ENCODE measurements around the gene APOM. TPM values are rescaled to one million over a fixed set of nuclear protein-coding genes. Genes with fewer than 3 reads are reported as not detected.

The APOM gene
- total RNA-seq, 1 donor from 2014 or later = 1.6 TPM

DNA sequence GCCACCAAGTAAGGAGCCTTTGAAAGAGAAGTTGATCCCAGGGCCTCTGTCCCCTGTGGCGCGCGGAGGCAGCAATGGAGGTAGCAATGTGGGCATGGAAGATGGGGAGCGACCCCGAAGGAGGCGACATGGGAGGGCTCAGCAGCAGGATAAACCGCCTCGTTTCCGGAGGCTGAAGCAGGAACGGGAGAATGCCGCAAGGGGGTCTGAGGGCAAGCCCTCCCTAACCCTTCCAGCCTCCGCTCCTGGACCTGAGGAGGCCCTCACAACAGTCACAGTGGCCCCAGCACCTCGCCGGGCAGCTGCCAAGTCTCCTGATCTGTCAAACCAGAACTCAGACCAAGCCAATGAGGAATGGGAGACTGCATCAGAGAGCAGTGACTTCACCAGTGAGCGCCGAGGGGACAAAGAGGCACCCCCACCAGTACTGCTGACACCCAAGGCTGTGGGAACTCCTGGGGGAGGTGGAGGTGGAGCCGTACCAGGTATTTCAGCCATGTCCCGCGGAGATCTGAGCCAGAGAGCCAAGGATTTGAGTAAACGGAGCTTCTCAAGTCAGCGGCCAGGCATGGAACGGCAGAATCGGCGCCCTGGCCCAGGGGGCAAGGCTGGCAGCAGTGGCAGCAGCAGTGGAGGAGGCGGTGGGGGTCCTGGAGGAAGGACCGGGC lies 23.3 kb upstream of the APOM start:
- no peak overlapping the region for H3K27ac ChIP-seq
- H3K36me3 ChIP-seq = peaks cover 100% of the 10 kb centered on the region
- ATAC-seq = no peak
- H3K27me3 ChIP-seq (ENCODE audit: low read depth) = no peaks in the 10 kb centered on the region
- H3K4me3 ChIP-seq = no peak overlapping the region
- H3K4me1 ChIP-seq = no peaks in the 10 kb centered on the region
- no peak for TF ChIP-seq CTCF (IDR thresholded peaks at IDR 0.05)
- intact Hi-C loops (cut with DNase I) = no loop called here
- DNase-seq = no peak
- no peaks in the 10 kb centered on the region for H3K9me3 ChIP-seq

- Histone ChIP-seq H3K36me3 (peaks cover 100% of the 10 kb centered on the region), H3K27ac (no peak overlapping the region)
These were observed 22.2 kb upstream of the APOM start for GRCh38 chr6:31633447-31633846.

DNA sequence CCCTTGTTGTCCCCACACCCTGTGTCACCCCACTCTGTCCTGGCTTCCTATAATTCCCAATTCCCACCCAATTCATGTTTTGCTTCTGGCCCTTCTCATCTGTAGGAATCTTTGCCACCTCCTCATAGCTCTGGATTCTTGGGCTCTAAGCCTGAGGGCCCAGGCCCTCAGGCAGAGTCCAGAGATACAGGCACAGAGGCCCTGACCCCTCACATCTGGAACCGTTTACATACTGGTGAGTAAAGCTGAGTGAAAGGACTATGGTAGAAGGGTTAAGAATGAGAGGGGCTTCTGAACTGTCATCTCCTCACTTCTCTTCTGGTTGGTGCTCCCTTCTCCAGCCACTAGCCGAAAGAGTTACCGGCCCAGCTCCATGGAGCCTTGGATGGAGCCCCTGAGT lies 21.6 kb upstream of the APOM start:
- H3K27me3 ChIP-seq (ENCODE audit: low read depth) = no peaks in the 10 kb centered on the region
- DNase-seq (no peak), ATAC-seq (no peak)
- H3K36me3 ChIP-seq = peaks cover 100% of the 10 kb centered on the region
- intact Hi-C loops (cut with DNase I) = no loop called here
- no peak overlapping the region for H3K27ac ChIP-seq
- TF ChIP-seq CTCF (IDR thresholded peaks at IDR 0.05) = no peak
- H3K4me3 ChIP-seq = no peak overlapping the region
- no peaks in the 10 kb centered on the region for H3K4me1 ChIP-seq
- H3K9me3 ChIP-seq = no peaks in the 10 kb centered on the region

More at GRCh38 chr6:31633447-31633846, 22.2 kb upstream of the APOM start:
- intact Hi-C loops (cut with DNase I) = no loop called here
- no peaks in the 10 kb centered on the region for H3K27me3 ChIP-seq (ENCODE audit: low read depth)
- no peaks in the 10 kb centered on the region for H3K4me1 ChIP-seq
- H3K4me3 ChIP-seq = no peak overlapping the region
- no peaks in the 10 kb centered on the region for H3K9me3 ChIP-seq
- TF ChIP-seq CTCF (IDR thresholded peaks at IDR 0.05) = no peak
- no peak for DNase-seq
- ATAC-seq = no peak

- Histone ChIP-seq H3K36me3 (peaks cover 100% of the 10 kb centered on the region), H3K27me3 (ENCODE audit: low read depth) (no peaks in the 10 kb centered on the region), H3K4me1 (no peaks in the 10 kb centered on the region), H3K27ac (no peak overlapping the region), H3K4me3 (no peak overlapping the region), H3K9me3 (no peaks in the 10 kb centered on the region)
- intact Hi-C loops (cut with DNase I) = no loop called here
- ATAC-seq (no peak), DNase-seq (no peak)
- no peak for TF ChIP-seq CTCF (IDR thresholded peaks at IDR 0.05)
These were observed 20.6 kb upstream of the APOM start for GRCh38 chr6:31634969-31635575.

GRCh38 chr6:31636698-31637596 lies 18.7 kb upstream of the APOM start:
- ATAC-seq (peak in 1 of 2 donors; percentile 10), DNase-seq (no peak)
- Histone ChIP-seq H3K4me1 (no peaks in the 10 kb centered on the region), H3K27me3 (ENCODE audit: low read depth) (no peaks in the 10 kb centered on the region), H3K9me3 (no peaks in the 10 kb centered on the region), H3K27ac (no peak overlapping the region), H3K36me3 (peaks cover 100% of the 10 kb centered on the region), H3K4me3 (no peak overlapping the region)
- intact Hi-C loops (cut with DNase I) = no loop called here
- TF ChIP-seq CTCF (IDR thresholded peaks at IDR 0.05) = no peak
